ENCODE measurements around the gene LY6G6F. TPM values are rescaled to one million over a fixed set of nuclear protein-coding genes. Genes with fewer than 3 reads are reported as not detected.
A peak's percentile ranks its signal among the peaks of the same experiment; 100 is the strongest.

Gene LY6G6F
- total and polyA plus RNA-seq, 2 experiments from 2014 or later: not detected

DNA sequence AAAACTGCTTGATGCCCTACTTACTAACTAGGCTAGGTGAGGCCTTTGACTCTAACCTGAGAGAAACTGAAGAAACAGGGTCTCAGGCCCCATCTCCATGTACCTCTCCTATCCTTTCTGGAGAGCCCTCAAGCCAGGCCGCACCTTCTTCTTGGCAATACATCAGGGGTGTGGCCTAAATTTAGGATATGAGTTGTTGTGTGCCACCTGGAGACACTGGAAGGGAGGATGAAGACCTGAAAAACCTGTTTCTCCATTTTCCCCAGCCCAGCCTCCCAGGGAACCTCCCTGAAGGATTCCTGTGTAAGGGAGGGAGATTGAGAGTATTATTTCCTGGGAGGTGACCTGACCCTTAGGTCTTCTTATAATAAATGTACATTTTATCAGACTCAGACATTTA, 11.6 kb downstream of the LY6G6F start:
- peak overlapping the region; percentile 5; the same call in 1 of the 2 replicates for H2AFZ ChIP-seq
- TF ChIP-seq, protein P1, sequence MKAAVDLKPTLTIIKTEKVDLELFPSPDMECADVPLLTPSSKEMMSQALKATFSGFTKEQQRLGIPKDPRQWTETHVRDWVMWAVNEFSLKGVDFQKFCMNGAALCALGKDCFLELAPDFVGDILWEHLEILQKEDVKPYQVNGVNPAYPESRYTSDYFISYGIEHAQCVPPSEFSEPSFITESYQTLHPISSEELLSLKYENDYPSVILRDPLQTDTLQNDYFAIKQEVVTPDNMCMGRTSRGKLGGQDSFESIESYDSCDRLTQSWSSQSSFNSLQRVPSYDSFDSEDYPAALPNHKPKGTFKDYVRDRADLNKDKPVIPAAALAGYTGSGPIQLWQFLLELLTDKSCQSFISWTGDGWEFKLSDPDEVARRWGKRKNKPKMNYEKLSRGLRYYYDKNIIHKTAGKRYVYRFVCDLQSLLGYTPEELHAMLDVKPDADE (IDR thresholded peaks at IDR 0.05): no peak
- no peak for TF ChIP-seq STAT1 (IDR thresholded peaks at IDR 0.05; ENCODE audit: unreplicated experiment)
- TF ChIP-seq, protein P2, sequence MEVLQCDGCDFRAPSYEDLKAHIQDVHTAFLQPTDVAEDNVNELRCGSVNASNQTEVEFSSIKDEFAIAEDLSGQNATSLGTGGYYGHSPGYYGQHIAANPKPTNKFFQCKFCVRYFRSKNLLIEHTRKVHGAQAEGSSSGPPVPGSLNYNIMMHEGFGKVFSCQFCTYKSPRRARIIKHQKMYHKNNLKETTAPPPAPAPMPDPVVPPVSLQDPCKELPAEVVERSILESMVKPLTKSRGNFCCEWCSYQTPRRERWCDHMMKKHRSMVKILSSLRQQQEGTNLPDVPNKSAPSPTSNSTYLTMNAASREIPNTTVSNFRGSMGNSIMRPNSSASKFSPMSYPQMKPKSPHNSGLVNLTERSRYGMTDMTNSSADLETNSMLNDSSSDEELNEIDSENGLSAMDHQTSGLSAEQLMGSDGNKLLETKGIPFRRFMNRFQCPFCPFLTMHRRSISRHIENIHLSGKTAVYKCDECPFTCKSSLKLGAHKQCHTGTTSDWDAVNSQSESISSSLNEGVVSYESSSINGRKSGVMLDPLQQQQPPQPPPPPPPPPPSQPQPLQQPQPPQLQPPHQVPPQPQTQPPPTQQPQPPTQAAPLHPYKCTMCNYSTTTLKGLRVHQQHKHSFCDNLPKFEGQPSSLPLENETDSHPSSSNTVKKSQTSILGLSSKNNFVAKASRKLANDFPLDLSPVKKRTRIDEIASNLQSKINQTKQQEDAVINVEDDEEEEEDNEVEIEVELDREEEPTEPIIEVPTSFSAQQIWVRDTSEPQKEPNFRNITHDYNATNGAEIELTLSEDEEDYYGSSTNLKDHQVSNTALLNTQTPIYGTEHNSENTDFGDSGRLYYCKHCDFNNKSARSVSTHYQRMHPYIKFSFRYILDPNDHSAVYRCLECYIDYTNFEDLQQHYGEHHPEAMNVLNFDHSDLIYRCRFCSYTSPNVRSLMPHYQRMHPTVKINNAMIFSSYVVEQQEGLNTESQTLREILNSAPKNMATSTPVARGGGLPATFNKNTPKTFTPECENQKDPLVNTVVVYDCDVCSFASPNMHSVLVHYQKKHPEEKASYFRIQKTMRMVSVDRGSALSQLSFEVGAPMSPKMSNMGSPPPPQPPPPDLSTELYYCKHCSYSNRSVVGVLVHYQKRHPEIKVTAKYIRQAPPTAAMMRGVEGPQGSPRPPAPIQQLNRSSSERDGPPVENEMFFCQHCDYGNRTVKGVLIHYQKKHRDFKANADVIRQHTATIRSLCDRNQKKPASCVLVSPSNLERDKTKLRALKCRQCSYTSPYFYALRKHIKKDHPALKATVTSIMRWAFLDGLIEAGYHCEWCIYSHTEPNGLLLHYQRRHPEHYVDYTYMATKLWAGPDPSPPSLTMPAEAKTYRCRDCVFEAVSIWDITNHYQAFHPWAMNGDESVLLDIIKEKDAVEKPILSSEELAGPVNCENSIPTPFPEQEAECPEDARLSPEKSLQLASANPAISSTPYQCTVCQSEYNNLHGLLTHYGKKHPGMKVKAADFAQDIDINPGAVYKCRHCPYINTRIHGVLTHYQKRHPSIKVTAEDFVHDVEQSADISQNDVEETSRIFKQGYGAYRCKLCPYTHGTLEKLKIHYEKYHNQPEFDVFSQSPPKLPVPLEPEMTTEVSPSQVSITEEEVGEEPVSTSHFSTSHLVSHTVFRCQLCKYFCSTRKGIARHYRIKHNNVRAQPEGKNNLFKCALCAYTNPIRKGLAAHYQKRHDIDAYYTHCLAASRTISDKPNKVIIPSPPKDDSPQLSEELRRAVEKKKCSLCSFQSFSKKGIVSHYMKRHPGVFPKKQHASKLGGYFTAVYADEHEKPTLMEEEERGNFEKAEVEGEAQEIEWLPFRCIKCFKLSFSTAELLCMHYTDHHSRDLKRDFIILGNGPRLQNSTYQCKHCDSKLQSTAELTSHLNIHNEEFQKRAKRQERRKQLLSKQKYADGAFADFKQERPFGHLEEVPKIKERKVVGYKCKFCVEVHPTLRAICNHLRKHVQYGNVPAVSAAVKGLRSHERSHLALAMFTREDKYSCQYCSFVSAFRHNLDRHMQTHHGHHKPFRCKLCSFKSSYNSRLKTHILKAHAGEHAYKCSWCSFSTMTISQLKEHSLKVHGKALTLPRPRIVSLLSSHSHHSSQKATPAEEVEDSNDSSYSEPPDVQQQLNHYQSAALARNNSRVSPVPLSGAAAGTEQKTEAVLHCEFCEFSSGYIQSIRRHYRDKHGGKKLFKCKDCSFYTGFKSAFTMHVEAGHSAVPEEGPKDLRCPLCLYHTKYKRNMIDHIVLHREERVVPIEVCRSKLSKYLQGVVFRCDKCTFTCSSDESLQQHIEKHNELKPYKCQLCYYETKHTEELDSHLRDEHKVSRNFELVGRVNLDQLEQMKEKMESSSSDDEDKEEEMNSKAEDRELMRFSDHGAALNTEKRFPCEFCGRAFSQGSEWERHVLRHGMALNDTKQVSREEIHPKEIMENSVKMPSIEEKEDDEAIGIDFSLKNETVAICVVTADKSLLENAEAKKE (CRISPR knock-in tag; IDR thresholded peaks at IDR 0.05): no peak
- no peaks in the 10 kb centered on the region for H3K79me2 ChIP-seq (replicated peaks; ENCODE audit: insufficient read depth)
- H3K36me3 ChIP-seq (ENCODE audit: insufficient read depth): no peaks in the 10 kb centered on the region
- H3K9me2 ChIP-seq (ENCODE audit: insufficient read depth): no peaks in the 10 kb centered on the region
- ATAC-seq (peak; percentile 10), DNase-seq (ENCODE audit: low spot score) (peak; percentile 67)
- H3F3A ChIP-seq (replicated peaks; ENCODE audit: low read depth): no peaks in the 10 kb centered on the region
- Mint-ChIP-seq H3K27ac (no peak overlapping the region), H3K4me1 (peaks cover 35% of the 10 kb centered on the region), H3K27me3 (ENCODE audit: insufficient read depth, low read depth, poor library complexity) (peaks cover 19% of the 10 kb centered on the region), H3K36me3 (ENCODE audit: low read depth) (no peaks in the 10 kb centered on the region; the same call in 2 of the 3 replicates), H3K4me3 (no peak overlapping the region; the same call in 2 of the 3 replicates), H3K9me3 (no peaks in the 10 kb centered on the region)
- no peak overlapping the region for H3K27ac ChIP-seq (ENCODE audit: low read depth)
- peaks cover 31% of the 10 kb centered on the region for H3K4me1 ChIP-seq (ENCODE audit: insufficient read depth)
- no peaks in the 10 kb centered on the region for H3K27me3 ChIP-seq (ENCODE audit: insufficient read depth)
- no peaks in the 10 kb centered on the region for H4K20me1 ChIP-seq (replicated peaks; ENCODE audit: insufficient read depth)
- no peak overlapping the region for H3K4me3 ChIP-seq
- peak overlapping the region; percentile 19 for H3K4me2 ChIP-seq

DNA sequence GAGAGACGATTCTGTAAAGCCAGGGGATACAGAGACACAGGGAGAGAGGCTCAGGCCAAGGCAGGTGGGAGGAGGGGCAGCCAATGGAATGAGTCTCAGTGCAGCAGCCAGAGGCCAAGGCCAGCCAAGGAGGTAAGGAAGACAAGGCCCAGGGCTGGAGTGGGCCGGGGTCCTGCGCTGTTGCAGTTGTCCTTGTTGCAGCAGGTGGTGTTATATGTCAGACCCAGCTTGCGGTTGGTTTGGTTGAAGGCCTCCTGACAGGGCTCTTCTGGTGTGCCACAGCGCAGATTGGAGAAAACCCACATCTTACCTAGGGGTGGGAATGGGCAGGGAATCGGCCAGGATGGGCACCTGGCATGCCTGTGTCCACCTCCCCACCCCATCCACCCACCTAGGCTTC, 12.3 kb downstream of the LY6G6F start:
- no peaks in the 10 kb centered on the region for H3F3A ChIP-seq (replicated peaks; ENCODE audit: low read depth)
- TF ChIP-seq, protein P3, sequence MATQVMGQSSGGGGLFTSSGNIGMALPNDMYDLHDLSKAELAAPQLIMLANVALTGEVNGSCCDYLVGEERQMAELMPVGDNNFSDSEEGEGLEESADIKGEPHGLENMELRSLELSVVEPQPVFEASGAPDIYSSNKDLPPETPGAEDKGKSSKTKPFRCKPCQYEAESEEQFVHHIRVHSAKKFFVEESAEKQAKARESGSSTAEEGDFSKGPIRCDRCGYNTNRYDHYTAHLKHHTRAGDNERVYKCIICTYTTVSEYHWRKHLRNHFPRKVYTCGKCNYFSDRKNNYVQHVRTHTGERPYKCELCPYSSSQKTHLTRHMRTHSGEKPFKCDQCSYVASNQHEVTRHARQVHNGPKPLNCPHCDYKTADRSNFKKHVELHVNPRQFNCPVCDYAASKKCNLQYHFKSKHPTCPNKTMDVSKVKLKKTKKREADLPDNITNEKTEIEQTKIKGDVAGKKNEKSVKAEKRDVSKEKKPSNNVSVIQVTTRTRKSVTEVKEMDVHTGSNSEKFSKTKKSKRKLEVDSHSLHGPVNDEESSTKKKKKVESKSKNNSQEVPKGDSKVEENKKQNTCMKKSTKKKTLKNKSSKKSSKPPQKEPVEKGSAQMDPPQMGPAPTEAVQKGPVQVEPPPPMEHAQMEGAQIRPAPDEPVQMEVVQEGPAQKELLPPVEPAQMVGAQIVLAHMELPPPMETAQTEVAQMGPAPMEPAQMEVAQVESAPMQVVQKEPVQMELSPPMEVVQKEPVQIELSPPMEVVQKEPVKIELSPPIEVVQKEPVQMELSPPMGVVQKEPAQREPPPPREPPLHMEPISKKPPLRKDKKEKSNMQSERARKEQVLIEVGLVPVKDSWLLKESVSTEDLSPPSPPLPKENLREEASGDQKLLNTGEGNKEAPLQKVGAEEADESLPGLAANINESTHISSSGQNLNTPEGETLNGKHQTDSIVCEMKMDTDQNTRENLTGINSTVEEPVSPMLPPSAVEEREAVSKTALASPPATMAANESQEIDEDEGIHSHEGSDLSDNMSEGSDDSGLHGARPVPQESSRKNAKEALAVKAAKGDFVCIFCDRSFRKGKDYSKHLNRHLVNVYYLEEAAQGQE (IDR thresholded peaks at IDR 0.05; ENCODE audit: unreplicated experiment): no peak

More for the DNA sequence above, 12.3 kb downstream of the LY6G6F start:
- no peaks in the 10 kb centered on the region for H3K79me2 ChIP-seq (replicated peaks; ENCODE audit: insufficient read depth)
- DNase-seq (ENCODE audit: low spot score) (no peak), ATAC-seq (no peak)
- H3K36me3 ChIP-seq (ENCODE audit: insufficient read depth): no peaks in the 10 kb centered on the region
- H4K20me1 ChIP-seq (replicated peaks; ENCODE audit: insufficient read depth): no peaks in the 10 kb centered on the region
- peak overlapping the region; percentile 38; the same call in 1 of the 2 replicates for H2AFZ ChIP-seq
- Mint-ChIP-seq H3K9me3 (no peaks in the 10 kb centered on the region), H3K27me3 (ENCODE audit: insufficient read depth, low read depth, poor library complexity) (peaks cover 15% of the 10 kb centered on the region), H3K27ac (peak overlapping the region; percentile 11; the same call in 1 of the 2 replicates), H3K4me3 (no peak overlapping the region; the same call in 2 of the 3 replicates), H3K4me1 (peaks cover 29% of the 10 kb centered on the region), H3K36me3 (ENCODE audit: low read depth) (no peaks in the 10 kb centered on the region; the same call in 2 of the 3 replicates)
- H3K4me3 ChIP-seq: no peak overlapping the region
- peaks cover 25% of the 10 kb centered on the region for H3K4me1 ChIP-seq (ENCODE audit: insufficient read depth)
- no peaks in the 10 kb centered on the region for H3K9me2 ChIP-seq (ENCODE audit: insufficient read depth)
- H3K27ac ChIP-seq (ENCODE audit: low read depth): no peak overlapping the region
- peak overlapping the region; percentile 41; the same call in 1 of the 2 replicates for H3K4me2 ChIP-seq
- no peaks in the 10 kb centered on the region for H3K27me3 ChIP-seq (ENCODE audit: insufficient read depth)
